OCI-LY7 (cell line): ENCODE results near the gene ERN1. TPM values are rescaled to one million over a fixed set of nuclear protein-coding genes. Genes with fewer than 3 reads are reported as not detected.

Source experiments
- BruUV-seq: library from RNA; stranded (reverse); fragments of 400-500 nt; replicated peaks from 2 replicates; lab custom pipeline; 2021; lab: Mats Ljungman, UMichigan
- CTCF ChIA-PET: fragments of 300-600 bp; sonication (Branson Sonifier 250); formaldehyde crosslinking; loops from one replicate; lab custom pipeline; 2022; ENCODE audit warnings: antibody characterized with exemption; ENCODE audit not compliant: unreplicated experiment; lab: Charles Lee
- POLR2A ChIA-PET: fragments of 300-600 bp; sonication (Branson Sonifier 250); formaldehyde crosslinking; loops from one replicate; lab custom pipeline; 2022; ENCODE audit warnings: antibody characterized with exemption; lab: Charles Lee
- DNase-seq: peaks from one replicate; pipeline ENCODE4 v3.0.0-alpha.2; 2015; ENCODE audit warnings: low spot score
- H2AFZ ChIP-seq: fragments of 200-600 bp; sonication (generic), shearing (Covaris generic); 2 replicates; pipeline ENCODE4 v1.6.1; 2014; ENCODE audit warnings: mild to moderate bottlenecking, antibody characterized with exemption, low read length, moderate library complexity
- H3K27ac ChIP-seq: fragments of 200-600 bp; sonication (generic); 2 replicates; pipeline ENCODE4 v1.5.1; 2014; ENCODE audit warnings: mixed run types, low read depth, mild to moderate bottlenecking, moderate library complexity, low read length, inconsistent platforms; ENCODE audit not compliant: poor library complexity, severe bottlenecking
- H3K36me3 ChIP-seq: fragments of 200-600 bp; sonication (generic); 2 replicates; pipeline ENCODE4 v1.6.1; 2014; ENCODE audit warnings: mild to moderate bottlenecking, antibody characterized with exemption, low read length, moderate library complexity, mixed read lengths; ENCODE audit not compliant: insufficient read depth
- H3K4me1 ChIP-seq: fragments of 200-600 bp; sonication (generic); 2 replicates; pipeline ENCODE4 v1.5.1; 2014; ENCODE audit warnings: mild to moderate bottlenecking, low read length; ENCODE audit not compliant: insufficient read depth, poor library complexity, severe bottlenecking
- H3K4me2 ChIP-seq: fragments of 200-600 bp; sonication (generic); 2 replicates; pipeline ENCODE4 v1.6.1; 2014; ENCODE audit warnings: mild to moderate bottlenecking, low read length
- H3K4me3 ChIP-seq: fragments of 200-600 bp; sonication (generic); 2 replicates; pipeline ENCODE4 v1.5.1; 2014; ENCODE audit warnings: mild to moderate bottlenecking, low read depth, low read length; ENCODE audit not compliant: poor library complexity, severe bottlenecking
- H3K79me2 ChIP-seq: fragments of 200-600 bp; sonication (generic); 2 replicates; pipeline ENCODE4 v1.6.1; 2016; ENCODE audit warnings: low read depth, mild to moderate bottlenecking, low read length, moderate library complexity, mixed read lengths; ENCODE audit not compliant: insufficient read depth
- H3K9me2 ChIP-seq: fragments of 200-600 bp; sonication (generic); 2 replicates; pipeline ENCODE4 v1.6.1; 2016; ENCODE audit warnings: mild to moderate bottlenecking, low read length, mixed read lengths; ENCODE audit not compliant: insufficient read depth
- H3K9me3 ChIP-seq: fragments of 200-600 bp; sonication (generic); 2 replicates; pipeline ENCODE4 v1.6.1; 2014; ENCODE audit warnings: mild to moderate bottlenecking, mixed run types, low read length, mixed read lengths
- H4K20me1 ChIP-seq: fragments of 200-600 bp; sonication (generic); 2 replicates; pipeline ENCODE4 v1.6.1; 2014; ENCODE audit warnings: mild to moderate bottlenecking, antibody characterized with exemption, low read length, moderate library complexity, mixed read lengths; ENCODE audit not compliant: insufficient read depth
- CTCF ChIP-seq: fragments of 200-600 bp; sonication (generic); conservative IDR thresholded peaks from 2 replicates; pipeline ENCODE4 v1.5.1; 2014; ENCODE audit warnings: mild to moderate bottlenecking, antibody characterized with exemption, low read length, moderate library complexity, mixed read lengths
- EZH2phosphoT487 ChIP-seq: fragments of 200-600 bp; sonication (generic); IDR thresholded peaks from 2 replicates; pipeline ENCODE4 v1.6.1; 2018; ENCODE audit warnings: low read depth, borderline replicate concordance, mild to moderate bottlenecking, mixed run types, antibody characterized with exemption, low read length, moderate library complexity, mixed read lengths
- intact Hi-C: fragments of 100-400 bp; cut with micrococcal nuclease; formaldehyde crosslinking; loops from one replicate; pipeline ENCODE4 v1.10.0; 2022; ENCODE audit not compliant: unreplicated experiment
- total RNA-seq, 2 experiments: library from RNA; depleted of rRNA in 1 of 2; stranded (reverse); fragments of >200 nt in 1 of 2; shearing (Covaris generic) in 1 of 2; gene quantifications; 2 replicates each; pipeline ENCODE4 v1.2.3, GENCODE V29; 2014 to 2022

Gene ERN1
- total RNA-seq, 2 experiments from 2014 or later, result 22.0 to 70.3 TPM

GRCh38 chr17:64166876-64167275 is 36.9 kb upstream of the ERN1 start:
- Histone ChIP-seq H4K20me1 (no peaks in the 10 kb centered on the region), H3K4me3 (no peak overlapping the region), H2AFZ (no peak overlapping the region), H3K79me2 (no peaks in the 10 kb centered on the region), H3K4me1 (no peaks in the 10 kb centered on the region), H3K27ac (no peak overlapping the region), H3K9me2 (no peaks in the 10 kb centered on the region), H3K4me2 (no peak overlapping the region), H3K9me3 (no peaks in the 10 kb centered on the region), H3K36me3 (0 out of 2 replicates have a peak, but pooled peaks cover 4% of the 10 kb centered on the region)
- intact Hi-C loops, result no loop called here
- no TSS peak for BruUV-seq
- no peak for DNase-seq
- POLR2A ChIA-PET, result no interaction called here
- no peak for TF ChIP-seq EZH2phosphoT487
- no peak for TF ChIP-seq CTCF
- CTCF ChIA-PET, result no interaction called here

GRCh38 chr17:64165347-64165746 is 35.4 kb upstream of the ERN1 start:
- H4K20me1 ChIP-seq, result no peaks in the 10 kb centered on the region
- H3K4me2 ChIP-seq, result no peak overlapping the region
- no TSS peak for BruUV-seq
- no peak for DNase-seq
- H3K9me2 ChIP-seq, result no peaks in the 10 kb centered on the region
- TF ChIP-seq CTCF (no peak), EZH2phosphoT487 (no peak)
- H2AFZ ChIP-seq, result no peak overlapping the region
- intact Hi-C loops, result no loop called here
- 0 out of 2 replicates have a peak, but pooled peaks cover 4% of the 10 kb centered on the region for H3K36me3 ChIP-seq
- ChIA-PET POLR2A (no interaction called here), CTCF (interaction anchor here (0.6 kb wide), 1 partner anchor 912 kb away, joined by 3 read pairs; no protein-coding TSS in a partner anchor)
- no peak overlapping the region for H3K27ac ChIP-seq
- no peaks in the 10 kb centered on the region for H3K79me2 ChIP-seq
- no peaks in the 10 kb centered on the region for H3K9me3 ChIP-seq
- no peak overlapping the region for H3K4me3 ChIP-seq
- H3K4me1 ChIP-seq, result no peaks in the 10 kb centered on the region

GRCh38 chr17:64164596-64165285 is 34.8 kb upstream of the ERN1 start:
- no peak for DNase-seq
- Histone ChIP-seq H3K4me1 (no peaks in the 10 kb centered on the region), H2AFZ (no peak overlapping the region), H3K79me2 (no peaks in the 10 kb centered on the region), H4K20me1 (no peaks in the 10 kb centered on the region), H3K9me2 (no peaks in the 10 kb centered on the region), H3K4me3 (no peak overlapping the region), H3K36me3 (0 out of 2 replicates have a peak, but pooled peaks cover 4% of the 10 kb centered on the region), H3K9me3 (no peaks in the 10 kb centered on the region), H3K4me2 (no peak overlapping the region), H3K27ac (no peak overlapping the region)
- no TSS peak for BruUV-seq
- intact Hi-C loops, result no loop called here
- ChIA-PET POLR2A (interaction anchor here (0.7 kb wide), 3 partner anchors 18 to 1391 kb away, joined by 3 to 6 read pairs (median 4); no protein-coding TSS in a partner anchor), CTCF (interaction anchor here (0.6 kb wide), 1 partner anchor 913 kb away, joined by 3 read pairs; no protein-coding TSS in a partner anchor)
- no peak for TF ChIP-seq EZH2phosphoT487
- TF ChIP-seq CTCF, result no peak
